Endodermal cell (in vitro differentiated cells): ENCODE results near the gene MARK4. TPM values are rescaled to one million over a fixed set of nuclear protein-coding genes. Genes with fewer than 3 reads are reported as not detected.

Experiments
- DNase-seq: peaks from one replicate; pipeline ENCODE4 v3.0.0-alpha.2; 2017
- H3K27ac ChIP-seq: 2 replicates; pipeline ENCODE4 v1.5.1; 2013; ENCODE audit warnings: mild to moderate bottlenecking, low read depth, low read length, moderate library complexity
- H3K27me3 ChIP-seq: 2 replicates; pipeline ENCODE4 v1.6.1; 2013; ENCODE audit warnings: mild to moderate bottlenecking, low read length, moderate library complexity; ENCODE audit not compliant: insufficient read depth, control insufficient read depth, poor library complexity, severe bottlenecking
- H3K36me3 ChIP-seq: 2 replicates; pipeline ENCODE4 v1.7.0; 2013; ENCODE audit warnings: mild to moderate bottlenecking, low read length, moderate library complexity; ENCODE audit not compliant: control insufficient read depth, insufficient read depth
- H3K4me1 ChIP-seq: one replicate; pipeline ENCODE4 v1.7.0; 2013; ENCODE audit warnings: low read length; ENCODE audit not compliant: control insufficient read depth, insufficient read depth
- H3K4me3 ChIP-seq: 2 replicates; pipeline ENCODE4 v1.5.1; 2013; ENCODE audit warnings: mild to moderate bottlenecking, low read length, moderate library complexity
- H3K9ac ChIP-seq: 2 replicates; pipeline ENCODE4 v1.6.1; 2013; ENCODE audit warnings: mild to moderate bottlenecking, low read length, moderate library complexity; ENCODE audit not compliant: poor library complexity, severe bottlenecking; ENCODE audit errors: extremely low read depth
- H3K9me3 ChIP-seq: 2 replicates; pipeline ENCODE4 v1.6.1; 2013; ENCODE audit warnings: mild to moderate bottlenecking, low read length, moderate library complexity; ENCODE audit not compliant: control insufficient read depth
- H3K27ac Mint-ChIP-seq: 2 replicates; pipeline ENCODE4 v1.8.0; 2020; ENCODE audit warnings: mixed read lengths
- H3K27me3 Mint-ChIP-seq: 2 replicates; pipeline ENCODE4 v1.8.0; 2021; ENCODE audit warnings: mild to moderate bottlenecking, mixed read lengths; ENCODE audit not compliant: insufficient read depth
- H3K36me3 Mint-ChIP-seq: 2 replicates; pipeline ENCODE4 v1.8.0; 2020; ENCODE audit warnings: low read depth, mixed read lengths
- H3K4me1 Mint-ChIP-seq: 2 replicates; pipeline ENCODE4 v1.8.0; 2020; ENCODE audit warnings: mixed read lengths
- H3K4me3 Mint-ChIP-seq: 2 replicates; pipeline ENCODE4 v1.8.0; 2020; ENCODE audit warnings: mild to moderate bottlenecking, moderate library complexity, mixed read lengths
- H3K9me3 Mint-ChIP-seq: 2 replicates; pipeline ENCODE4 v1.8.0; 2020; ENCODE audit warnings: mild to moderate bottlenecking, mixed read lengths
- WGBS, 2 experiments: methylation state at CpG; one replicate each; pipeline versions ENCODE4 v1.1.5 to v1.1.7; 2013; ENCODE audit warnings: missing lambda C conversion rate in 2 of 2, mixed read lengths in 1 of 2; ENCODE audit not compliant: insufficient coverage in 1 of 2, insufficient read length in 1 of 2; 5-methylcytosine and 5-hydroxymethylcytosine counted together
- total RNA-seq, 2 donors: library from RNA; stranded (reverse); fragmentation: NEBNext Ultra II Directional in 1 of 2; extraction: Animal tissue kit (Norgen Biotek cat#: 25700) in 1 of 2; gene quantifications; 2 replicates in 1 of 2; 3 replicates in 1 of 2; pipeline ENCODE4 v1.2.1, GENCODE V29; 2021
- TF ChIP-seq, protein P1 (sequence below): fragments of 200-600 bp; sonication (generic); conservative IDR thresholded peaks from 2 replicates; pipeline ENCODE4 v1.5.0; 2021; ENCODE audit warnings: antibody characterized with exemption, mild to moderate bottlenecking

MARK4 gene
- total RNA-seq, 2 donors from 2014 or later, result 74.6 to 90.6 TPM

DNA sequence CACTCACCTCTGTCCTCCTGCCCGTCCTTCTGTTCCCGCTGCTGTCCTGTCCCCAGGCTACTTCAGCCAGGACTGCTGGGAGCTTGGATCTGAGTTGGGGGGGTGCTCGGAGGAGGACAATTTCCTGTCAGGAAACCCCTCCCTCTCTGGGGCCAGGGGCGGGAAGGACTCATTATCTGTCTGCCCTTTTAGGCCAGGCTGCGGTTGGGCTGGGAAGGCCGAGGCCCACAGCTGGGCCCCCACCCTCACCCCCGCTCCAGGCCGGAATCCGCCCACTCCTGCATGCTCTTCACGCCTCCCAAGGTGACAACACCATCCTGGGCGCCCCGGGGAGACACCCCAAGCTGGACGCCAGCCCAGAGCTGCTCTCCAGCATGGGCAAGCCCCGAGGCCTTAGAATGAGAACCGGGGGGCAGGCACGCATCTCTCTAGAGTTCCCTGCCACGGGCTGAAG lies 5.7 kb upstream of the MARK4 start, which contains the start of gene EXOC3L2:
EXOC3L2 (minus strand) TSS at position 74 of the 454 bp plus-strand sequence. CDS start 6,362 bp downstream, outside the sequence.
- Mint-ChIP-seq H3K4me1 (peaks cover 5% of the 10 kb centered on the region), H3K27me3 (peaks cover 36% of the 10 kb centered on the region), H3K4me3 (no peak within 1 kb of the TSS), H3K9me3 (no peaks in the 10 kb centered on the region), H3K27ac (no peak within 1 kb of the TSS), H3K36me3 (no peaks in the 10 kb centered on the region)
- no peak within 1 kb of the TSS for H3K4me3 ChIP-seq
- 80 to 84% methylated on average over 2 to 17 of the region's 17 CpGs for WGBS, 2 experiments
- no peak within 1 kb of the TSS for H3K9ac ChIP-seq
- H3K27ac ChIP-seq, result no peak within 1 kb of the TSS
- TF ChIP-seq, protein P1, sequence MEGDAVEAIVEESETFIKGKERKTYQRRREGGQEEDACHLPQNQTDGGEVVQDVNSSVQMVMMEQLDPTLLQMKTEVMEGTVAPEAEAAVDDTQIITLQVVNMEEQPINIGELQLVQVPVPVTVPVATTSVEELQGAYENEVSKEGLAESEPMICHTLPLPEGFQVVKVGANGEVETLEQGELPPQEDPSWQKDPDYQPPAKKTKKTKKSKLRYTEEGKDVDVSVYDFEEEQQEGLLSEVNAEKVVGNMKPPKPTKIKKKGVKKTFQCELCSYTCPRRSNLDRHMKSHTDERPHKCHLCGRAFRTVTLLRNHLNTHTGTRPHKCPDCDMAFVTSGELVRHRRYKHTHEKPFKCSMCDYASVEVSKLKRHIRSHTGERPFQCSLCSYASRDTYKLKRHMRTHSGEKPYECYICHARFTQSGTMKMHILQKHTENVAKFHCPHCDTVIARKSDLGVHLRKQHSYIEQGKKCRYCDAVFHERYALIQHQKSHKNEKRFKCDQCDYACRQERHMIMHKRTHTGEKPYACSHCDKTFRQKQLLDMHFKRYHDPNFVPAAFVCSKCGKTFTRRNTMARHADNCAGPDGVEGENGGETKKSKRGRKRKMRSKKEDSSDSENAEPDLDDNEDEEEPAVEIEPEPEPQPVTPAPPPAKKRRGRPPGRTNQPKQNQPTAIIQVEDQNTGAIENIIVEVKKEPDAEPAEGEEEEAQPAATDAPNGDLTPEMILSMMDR, result no peak
- no peaks in the 10 kb centered on the region for H3K9me3 ChIP-seq
- H3K36me3 ChIP-seq, result no peaks in the 10 kb centered on the region
- no peaks in the 10 kb centered on the region for H3K27me3 ChIP-seq
- H3K4me1 ChIP-seq, result peaks cover 3% of the 10 kb centered on the region
- no peak for DNase-seq

DNA sequence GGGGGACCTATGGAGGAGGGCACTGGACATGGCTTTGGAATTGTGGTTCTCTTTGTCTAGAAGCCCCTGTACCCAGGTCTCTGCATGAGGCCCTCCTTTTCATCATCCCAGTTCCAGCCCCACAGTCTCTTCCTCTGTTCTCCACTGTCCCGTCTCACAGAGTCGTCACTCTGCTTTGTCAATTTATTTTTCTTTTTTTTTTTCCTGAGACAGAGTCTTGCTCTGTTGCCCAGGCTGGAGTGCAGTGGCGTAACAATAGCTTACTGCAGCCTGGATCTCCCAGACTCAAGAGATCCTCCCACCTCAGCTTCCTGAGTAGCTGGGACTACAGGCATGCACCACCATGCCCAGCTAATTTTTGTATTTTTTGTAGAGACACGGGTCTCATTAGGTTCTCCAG lies 5.2 kb upstream of the MARK4 start:
- DNase-seq, result no peak
- H3K27me3 ChIP-seq, result no peaks in the 10 kb centered on the region
- no peak overlapping the region for H3K27ac ChIP-seq
- no peak overlapping the region for H3K4me3 ChIP-seq
- TF ChIP-seq, protein P1, result no peak
- Mint-ChIP-seq H3K27me3 (peaks cover 38% of the 10 kb centered on the region), H3K4me1 (peaks cover 7% of the 10 kb centered on the region), H3K9me3 (no peaks in the 10 kb centered on the region), H3K27ac (no peak overlapping the region), H3K36me3 (no peaks in the 10 kb centered on the region), H3K4me3 (no peak overlapping the region)
- WGBS, 2 experiments, result 88 to 89% methylated on average over 4 of the region's 4 CpGs
- H3K36me3 ChIP-seq, result no peaks in the 10 kb centered on the region
- no peak overlapping the region for H3K9ac ChIP-seq
- H3K4me1 ChIP-seq, result peaks cover 3% of the 10 kb centered on the region
- no peaks in the 10 kb centered on the region for H3K9me3 ChIP-seq

DNA sequence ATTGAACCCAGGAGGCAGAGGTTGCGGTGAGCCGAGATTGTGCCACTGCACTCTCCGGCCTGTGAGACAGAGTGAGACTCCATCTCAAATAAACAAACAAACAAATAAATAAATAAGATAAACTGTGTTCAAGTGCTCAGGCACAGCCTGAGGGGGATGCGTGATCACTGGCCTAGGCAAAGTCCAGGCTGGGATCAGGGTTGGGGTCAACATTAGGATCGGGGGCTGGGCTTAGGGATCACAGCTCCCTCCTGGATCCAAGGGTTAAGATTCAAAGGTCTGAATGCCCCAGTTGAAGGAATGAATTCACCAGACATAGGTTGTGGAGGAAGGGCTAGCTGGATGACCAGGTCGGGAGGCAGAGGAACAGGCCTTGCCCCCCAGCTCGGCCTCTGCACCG lies 3.9 kb upstream of the MARK4 start:
- Mint-ChIP-seq H3K27ac (no peak overlapping the region), H3K36me3 (no peaks in the 10 kb centered on the region), H3K4me3 (no peak overlapping the region), H3K27me3 (peaks cover 34% of the 10 kb centered on the region), H3K9me3 (no peaks in the 10 kb centered on the region), H3K4me1 (peaks cover 3% of the 10 kb centered on the region)
- no peak overlapping the region for H3K9ac ChIP-seq
- no peak overlapping the region for H3K27ac ChIP-seq
- no peak overlapping the region for H3K4me3 ChIP-seq
- TF ChIP-seq, protein P1, result no peak
- DNase-seq, result no peak
- WGBS, 2 experiments, result 93 to 100% methylated on average over 5 to 8 of the region's 8 CpGs
- no peaks in the 10 kb centered on the region for H3K9me3 ChIP-seq
- peaks cover 3% of the 10 kb centered on the region for H3K4me1 ChIP-seq
- no peaks in the 10 kb centered on the region for H3K36me3 ChIP-seq
- no peaks in the 10 kb centered on the region for H3K27me3 ChIP-seq
